Keratinocyte (primary cell): ENCODE data around the gene NHLRC2. TPM values are rescaled to one million over a fixed set of nuclear protein-coding genes. Genes with fewer than 3 reads are reported as not detected.

Experiments
- DNase-seq: peaks from one replicate; pipeline ENCODE4 v3.0.0-alpha.2; 2011; ENCODE audit warnings: low read depth, missing footprints, low spot score
- FAIRE-seq: peaks from 2 replicates; lab custom pipeline; 2011; peaks lifted over from hg19 to GRCh38; lab: Jason Lieb, UNC
- H2AFZ ChIP-seq: 2 replicates; pipeline ENCODE4 v1.6.0; 2012; ENCODE audit warnings: low read length, control low read depth, inconsistent platforms; ENCODE audit not compliant: control insufficient read depth
- H3K27ac ChIP-seq: 2 replicates; pipeline ENCODE4 v1.5.1; 2011; ENCODE audit warnings: low read length; ENCODE audit not compliant: control insufficient read depth, insufficient read depth
- H3K27me3 ChIP-seq: 3 replicates; pipeline ENCODE4 v1.6.0; 2011; ENCODE audit warnings: low read length; ENCODE audit not compliant: control insufficient read depth, insufficient read depth; ENCODE audit errors: extremely low read depth
- H3K36me3 ChIP-seq, 2 experiments: 2 replicates in 1 of 2; 3 replicates in 1 of 2; pipeline ENCODE4 v1.5.1; 2011; ENCODE audit warnings: low read length in 2 of 2, mild to moderate bottlenecking in 1 of 2; ENCODE audit not compliant: control insufficient read depth in 2 of 2, insufficient read depth in 2 of 2; ENCODE audit errors: extremely low read depth in 1 of 2
- H3K4me1 ChIP-seq: 3 replicates; pipeline ENCODE4 v1.5.1; 2011; ENCODE audit warnings: low read length; ENCODE audit not compliant: control insufficient read depth, insufficient read depth; ENCODE audit errors: extremely low read depth
- H3K4me2 ChIP-seq: 3 replicates; pipeline ENCODE4 v1.6.0; 2011; ENCODE audit warnings: low read depth, low read length; ENCODE audit not compliant: control insufficient read depth, insufficient read depth; ENCODE audit errors: extremely low read depth
- H3K4me3 ChIP-seq, 3 experiments: fragments of 200-600 bp in 1 of 3; sonication (generic) in 1 of 3; 2 replicates in 2 of 3; 3 replicates in 1 of 3; pipeline ENCODE4 v1.5.1; 2011 to 2016; ENCODE audit warnings: low read length in 3 of 3, mild to moderate bottlenecking in 3 of 3, control low read depth in 2 of 3, inconsistent platforms in 1 of 3, low read depth in 1 of 3, mixed read lengths in 1 of 3, mixed run types in 1 of 3, moderate library complexity in 1 of 3; ENCODE audit not compliant: control insufficient read depth in 2 of 3, insufficient read depth in 2 of 3; ENCODE audit errors: extremely low read depth in 1 of 3
- H3K79me2 ChIP-seq: 2 replicates; pipeline ENCODE4 v1.6.0; 2012; ENCODE audit warnings: low read length; ENCODE audit not compliant: control insufficient read depth, insufficient read depth
- H3K9ac ChIP-seq: 3 replicates; pipeline ENCODE4 v1.6.0; 2011; ENCODE audit warnings: low read length; ENCODE audit not compliant: control insufficient read depth, insufficient read depth; ENCODE audit errors: extremely low read depth
- H3K9me1 ChIP-seq: 3 replicates; pipeline ENCODE4 v1.6.0; 2011; ENCODE audit warnings: low read length; ENCODE audit not compliant: control insufficient read depth, insufficient read depth; ENCODE audit errors: extremely low read depth
- H3K9me3 ChIP-seq: 2 replicates; pipeline ENCODE4 v1.5.1; 2012; ENCODE audit warnings: low read depth, low read length; ENCODE audit not compliant: control insufficient read depth
- H4K20me1 ChIP-seq: 3 replicates; pipeline ENCODE4 v1.6.0; 2011; ENCODE audit warnings: low read length; ENCODE audit not compliant: control insufficient read depth, insufficient read depth; ENCODE audit errors: extremely low read depth
- CTCF ChIP-seq, 3 experiments: IDR thresholded peaks in 1 of 3; conservative IDR thresholded peaks in 1 of 3; optimal IDR thresholded peaks in 1 of 3; 2 replicates in 2 of 3; 3 replicates in 1 of 3; pipeline versions ENCODE3 to v1.5.1; 2011; ENCODE audit warnings: low read length in 3 of 3, mild to moderate bottlenecking in 3 of 3, moderate library complexity in 2 of 3, control low read depth in 1 of 3, inconsistent platforms in 1 of 3; ENCODE audit not compliant: insufficient read depth in 2 of 3; ENCODE audit errors: extremely low read depth in 1 of 3
- EZH2 ChIP-seq: IDR thresholded peaks from one replicate; pipeline ENCODE4 v1.6.1; 2012; ENCODE audit warnings: inconsistent platforms, mild to moderate bottlenecking, low read length, moderate library complexity
- dilution Hi-C: fragments of 300-500 bp; cut with MboI; formaldehyde crosslinking; loops from one replicate; pipeline ENCODE4 v1.7.0; 2020; ENCODE audit warnings: low sequenced_read_pairs; ENCODE audit not compliant: extremely low pct_ligation_motif_present
- polyA plus RNA-seq, 5 experiments: library from polyadenylated mRNA; depleted of rRNA in 3 of 5; stranded (reverse) in 3 of 5; stranded (forward) in 1 of 5; unstranded in 1 of 5; fragments of >200 nt; gene quantifications; 1 replicate in 1 of 5; 2 replicates in 3 of 5; 3 replicates in 1 of 5; pipeline versions ENCODE4 v1.2.1 to v1.2.3, GENCODE V29; 2011 to 2012; ENCODE audit warnings: missing spikeins in 2 of 5, low read depth in 1 of 5, low replicate concordance in 1 of 5

NHLRC2 gene
- polyA plus RNA-seq, 1 donor (not counting 4 experiments of a cell fraction or from before 2014, with no cell fraction given): 7.5 TPM

- FAIRE-seq: no peak
Observed at GRCh38 chr10:113937258-113937657, 82.8 kb downstream of the NHLRC2 start.

GRCh38 chr10:113937756-113938155 is 83.3 kb downstream of the NHLRC2 start:
- Histone ChIP-seq H3K9me3 (no peaks in the 10 kb centered on the region), H3K27ac (no peak overlapping the region), H3K9ac (no peak overlapping the region), H3K27me3 (no peaks in the 10 kb centered on the region), H3K9me1 (no peaks in the 10 kb centered on the region), H3K4me1 (no peaks in the 10 kb centered on the region), H2AFZ (no peak overlapping the region), H4K20me1 (no peaks in the 10 kb centered on the region), H3K4me2 (no peak overlapping the region), H3K36me3 (no peaks in the 10 kb centered on the region), H3K4me3 (no peak overlapping the region), H3K79me2 (no peaks in the 10 kb centered on the region)
- dilution Hi-C loops: no loop called here
- DNase-seq (no peak), FAIRE-seq (no peak)
- TF ChIP-seq CTCF (optimal IDR thresholded peaks at IDR 0.05 in 1 of 3, IDR thresholded peaks at IDR 0.05 in 1 of 3, conservative IDR thresholded peaks at IDR 0.05 in 1 of 3; ENCODE audit: extremely low read depth in 1 of 3, insufficient read depth in 2 of 3, low read length in 3 of 3): no peak

More at GRCh38 chr10:113937258-113937657, 82.8 kb downstream of the NHLRC2 start:
- no peak overlapping the region for H3K4me3 ChIP-seq
- H4K20me1 ChIP-seq: no peaks in the 10 kb centered on the region
- no peaks in the 10 kb centered on the region for H3K27me3 ChIP-seq
- no peaks in the 10 kb centered on the region for H3K9me1 ChIP-seq
- DNase-seq: no peak
- no peak overlapping the region for H2AFZ ChIP-seq
- no peak overlapping the region for H3K4me2 ChIP-seq
- no peak overlapping the region for H3K27ac ChIP-seq
- no peak overlapping the region for H3K9ac ChIP-seq
- TF ChIP-seq CTCF (optimal IDR thresholded peaks at IDR 0.05 in 1 of 3, IDR thresholded peaks at IDR 0.05 in 1 of 3, conservative IDR thresholded peaks at IDR 0.05 in 1 of 3; ENCODE audit: extremely low read depth in 1 of 3, insufficient read depth in 2 of 3, low read length in 3 of 3) (no peak), EZH2 (no peak)
- H3K79me2 ChIP-seq: no peaks in the 10 kb centered on the region
- H3K9me3 ChIP-seq: no peaks in the 10 kb centered on the region
- dilution Hi-C loops: no loop called here
- H3K36me3 ChIP-seq: no peaks in the 10 kb centered on the region
- H3K4me1 ChIP-seq: no peaks in the 10 kb centered on the region
